GM23338 (cell line): ENCODE measurements around the gene PPP2R2D. TPM values are rescaled to one million over a fixed set of nuclear protein-coding genes. Genes with fewer than 3 reads are reported as not detected.
A peak's percentile ranks its signal among the peaks of the same experiment; 100 is the strongest.

Experiments
- ATAC-seq: fragments of 200-7000 bp; cut with Tn5 transposase; 3 replicates; pipeline ENCODE4 v1.9.1; 2020
- DNase-seq: peaks from one replicate; pipeline ENCODE4 v3.0.0-alpha.2; 2015; ENCODE audit warnings: low spot score
- H2AFZ ChIP-seq: fragments of 200-600 bp; sonication (generic); 2 replicates; pipeline ENCODE4 v1.8.0; 2016; ENCODE audit warnings: antibody characterized with exemption, mild to moderate bottlenecking, moderate library complexity
- H3F3A ChIP-seq: fragments of 200-600 bp; sonication (generic); replicated peaks from 2 replicates; pipeline ENCODE4 v1.8.0; 2017; ENCODE audit warnings: antibody characterized with exemption, mixed run types, low read depth
- H3K27ac ChIP-seq: fragments of 200-600 bp; sonication (generic); 2 replicates; pipeline ENCODE4 v1.6.1; 2016; ENCODE audit warnings: low read depth
- H3K27me3 ChIP-seq: fragments of 200-600 bp; sonication (generic); 2 replicates; pipeline ENCODE4 v1.8.0; 2016; ENCODE audit warnings: mild to moderate bottlenecking, mixed run types, moderate library complexity; ENCODE audit not compliant: insufficient read depth
- H3K36me3 ChIP-seq: fragments of 200-600 bp; sonication (generic); 2 replicates; pipeline ENCODE4 v1.8.0; 2016; ENCODE audit warnings: mild to moderate bottlenecking; ENCODE audit not compliant: insufficient read depth
- H3K4me1 ChIP-seq: fragments of 200-600 bp; sonication (generic); 2 replicates; pipeline ENCODE4 v1.8.0; 2016; ENCODE audit warnings: mild to moderate bottlenecking, moderate library complexity; ENCODE audit not compliant: insufficient read depth
- H3K4me2 ChIP-seq: fragments of 200-600 bp; sonication (generic); 2 replicates; pipeline ENCODE4 v1.7.1; 2017; ENCODE audit warnings: mixed run types
- H3K4me3 ChIP-seq: fragments of 200-600 bp; sonication (generic); 2 replicates; pipeline ENCODE4 v1.6.1; 2016; ENCODE audit warnings: mixed run types
- H3K79me2 ChIP-seq: fragments of 200-600 bp; sonication (generic); replicated peaks from 2 replicates; pipeline ENCODE4 v1.8.0; 2017; ENCODE audit warnings: mild to moderate bottlenecking; ENCODE audit not compliant: insufficient read depth
- H3K9me2 ChIP-seq: fragments of 200-600 bp; sonication (generic); 2 replicates; pipeline ENCODE4 v1.8.0; 2017; ENCODE audit not compliant: insufficient read depth
- H4K20me1 ChIP-seq: fragments of 200-600 bp; sonication (generic); replicated peaks from 2 replicates; pipeline ENCODE4 v1.8.0; 2017; ENCODE audit warnings: mild to moderate bottlenecking; ENCODE audit not compliant: insufficient read depth
- H3K27ac Mint-ChIP-seq: 2 replicates; pipeline ENCODE4 v1.8.0; 2020; ENCODE audit warnings: inconsistent platforms, mild to moderate bottlenecking, moderate library complexity, mixed read lengths
- H3K27me3 Mint-ChIP-seq: 3 replicates; pipeline ENCODE4 v1.8.0; 2022; ENCODE audit warnings: low read depth, mild to moderate bottlenecking, moderate library complexity, mixed read lengths, inconsistent platforms; ENCODE audit not compliant: insufficient read depth, poor library complexity
- H3K36me3 Mint-ChIP-seq: 3 replicates; pipeline ENCODE4 v1.8.0; 2021; ENCODE audit warnings: low read depth, mild to moderate bottlenecking, inconsistent platforms, moderate library complexity, mixed read lengths
- H3K4me1 Mint-ChIP-seq: 3 replicates; pipeline ENCODE4 v1.8.0; 2020; ENCODE audit warnings: mild to moderate bottlenecking, inconsistent platforms, mixed read lengths
- H3K4me3 Mint-ChIP-seq: 3 replicates; pipeline ENCODE4 v1.8.0; 2021; ENCODE audit warnings: moderate library complexity, mild to moderate bottlenecking, inconsistent platforms, mixed read lengths
- H3K9me3 Mint-ChIP-seq: 3 replicates; pipeline ENCODE4 v1.8.0; 2020; ENCODE audit warnings: moderate library complexity, mild to moderate bottlenecking, inconsistent platforms, mixed read lengths
- CREB1 ChIP-seq: fragments of 250-450 bp; sonication (Bioruptor Pico); IDR thresholded peaks from 2 replicates; pipeline ENCODE4 v1.5.0; 2020; ENCODE audit warnings: low read depth, mild to moderate bottlenecking, moderate library complexity
- EZH2 ChIP-seq: fragments of 200-600 bp; sonication (generic); IDR thresholded peaks from one replicate; pipeline ENCODE4 v1.8.0; 2017; ENCODE audit warnings: antibody characterized with exemption, mild to moderate bottlenecking, low read depth; ENCODE audit not compliant: unreplicated experiment
- JUNB ChIP-seq: IDR thresholded peaks from one replicate; pipeline ENCODE4 v1.6.1; 2016; ENCODE audit warnings: antibody characterized with exemption; ENCODE audit not compliant: unreplicated experiment
- NANOG ChIP-seq: IDR thresholded peaks from 2 replicates; pipeline ENCODE4 v1.6.1; 2016; ENCODE audit warnings: antibody characterized with exemption, borderline replicate concordance
- ZNF114 ChIP-seq: fragments of 250-450 bp; sonication (Bioruptor Pico); IDR thresholded peaks from 2 replicates; pipeline ENCODE4 v1.5.0; 2020; ENCODE audit warnings: mild to moderate bottlenecking, moderate library complexity
- ZNF331 ChIP-seq: fragments of 250-450 bp; sonication (Bioruptor Pico); IDR thresholded peaks from 2 replicates; pipeline ENCODE4 v1.5.0; 2020; ENCODE audit warnings: low read depth, mild to moderate bottlenecking, moderate library complexity
- polyA plus RNA-seq: library from polyadenylated mRNA; unstranded; fragments of >200 nt; fragmentation: Nextera tagmentation; extraction: Ambion mirVana; gene quantifications from 2 replicates; pipeline ENCODE4 v1.2.1, GENCODE V29; 2016
- total RNA-seq: library from RNA; depleted of rRNA; stranded (reverse); fragments of >200 nt; shearing (Covaris generic); gene quantifications from 2 replicates; pipeline ENCODE4 v1.2.3, GENCODE V29; 2014
- TF ChIP-seq, protein P1 (sequence below): fragments of 250-450 bp; sonication (Bioruptor Pico); IDR thresholded peaks from 2 replicates; pipeline ENCODE4 v1.5.0; 2020; ENCODE audit warnings: mild to moderate bottlenecking, moderate library complexity
- TF ChIP-seq, protein P2 (sequence below), 2 experiments: fragments of 200-600 bp in 1 of 2; sonication (generic) in 1 of 2; conservative IDR thresholded peaks; 2 replicates each; pipeline versions ENCODE4 v1.5.1 to v1.6.1; 2016 to 2017; ENCODE audit warnings: antibody characterized with exemption in 2 of 2, low read depth in 2 of 2, mild to moderate bottlenecking in 2 of 2, moderate library complexity in 1 of 2

Gene PPP2R2D
- total and polyA plus RNA-seq, 2 experiments from 2014 or later: 28.8 to 33.7 TPM

DNA sequence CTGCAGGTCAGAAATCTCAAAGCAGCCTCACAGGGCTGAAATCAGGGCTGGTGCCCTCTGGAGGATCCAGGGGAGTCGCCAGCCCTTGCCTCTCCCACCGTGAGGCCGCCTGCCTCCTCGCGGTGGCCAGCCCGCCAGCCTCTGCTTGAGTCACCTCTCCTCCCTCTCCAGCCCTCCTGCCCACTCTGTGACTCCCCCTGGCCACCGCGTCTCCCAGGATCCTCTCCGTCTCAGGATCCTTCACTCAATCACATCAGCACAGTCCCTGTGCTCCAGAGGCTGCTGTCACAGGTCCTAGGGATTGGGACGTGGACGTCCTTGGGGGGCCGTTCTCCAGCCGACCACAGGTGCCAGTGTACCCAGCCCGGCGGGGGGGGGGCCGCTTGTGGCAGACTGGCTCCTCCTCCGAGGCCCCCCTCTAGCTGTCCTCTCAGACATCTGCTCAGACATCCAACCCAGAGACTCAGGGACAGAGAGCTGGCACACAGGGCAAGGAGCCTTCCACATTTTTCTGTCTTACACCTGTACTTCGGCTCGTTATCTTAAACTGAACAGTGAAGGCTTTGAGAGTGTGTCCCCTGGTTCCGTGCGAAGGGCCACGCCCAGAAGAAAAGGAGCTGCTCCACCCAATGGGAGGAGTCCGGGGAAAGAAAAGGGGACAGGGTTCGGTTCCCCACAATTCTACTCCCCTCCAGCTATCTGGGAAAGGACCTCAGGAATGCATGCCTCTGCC, 9.4 kb upstream of the PPP2R2D start:
- no peak for TF ChIP-seq NANOG
- TF ChIP-seq JUNB: no peak
- TF ChIP-seq EZH2: no peak
- TF ChIP-seq ZNF114: no peak
- TF ChIP-seq, protein P1, sequence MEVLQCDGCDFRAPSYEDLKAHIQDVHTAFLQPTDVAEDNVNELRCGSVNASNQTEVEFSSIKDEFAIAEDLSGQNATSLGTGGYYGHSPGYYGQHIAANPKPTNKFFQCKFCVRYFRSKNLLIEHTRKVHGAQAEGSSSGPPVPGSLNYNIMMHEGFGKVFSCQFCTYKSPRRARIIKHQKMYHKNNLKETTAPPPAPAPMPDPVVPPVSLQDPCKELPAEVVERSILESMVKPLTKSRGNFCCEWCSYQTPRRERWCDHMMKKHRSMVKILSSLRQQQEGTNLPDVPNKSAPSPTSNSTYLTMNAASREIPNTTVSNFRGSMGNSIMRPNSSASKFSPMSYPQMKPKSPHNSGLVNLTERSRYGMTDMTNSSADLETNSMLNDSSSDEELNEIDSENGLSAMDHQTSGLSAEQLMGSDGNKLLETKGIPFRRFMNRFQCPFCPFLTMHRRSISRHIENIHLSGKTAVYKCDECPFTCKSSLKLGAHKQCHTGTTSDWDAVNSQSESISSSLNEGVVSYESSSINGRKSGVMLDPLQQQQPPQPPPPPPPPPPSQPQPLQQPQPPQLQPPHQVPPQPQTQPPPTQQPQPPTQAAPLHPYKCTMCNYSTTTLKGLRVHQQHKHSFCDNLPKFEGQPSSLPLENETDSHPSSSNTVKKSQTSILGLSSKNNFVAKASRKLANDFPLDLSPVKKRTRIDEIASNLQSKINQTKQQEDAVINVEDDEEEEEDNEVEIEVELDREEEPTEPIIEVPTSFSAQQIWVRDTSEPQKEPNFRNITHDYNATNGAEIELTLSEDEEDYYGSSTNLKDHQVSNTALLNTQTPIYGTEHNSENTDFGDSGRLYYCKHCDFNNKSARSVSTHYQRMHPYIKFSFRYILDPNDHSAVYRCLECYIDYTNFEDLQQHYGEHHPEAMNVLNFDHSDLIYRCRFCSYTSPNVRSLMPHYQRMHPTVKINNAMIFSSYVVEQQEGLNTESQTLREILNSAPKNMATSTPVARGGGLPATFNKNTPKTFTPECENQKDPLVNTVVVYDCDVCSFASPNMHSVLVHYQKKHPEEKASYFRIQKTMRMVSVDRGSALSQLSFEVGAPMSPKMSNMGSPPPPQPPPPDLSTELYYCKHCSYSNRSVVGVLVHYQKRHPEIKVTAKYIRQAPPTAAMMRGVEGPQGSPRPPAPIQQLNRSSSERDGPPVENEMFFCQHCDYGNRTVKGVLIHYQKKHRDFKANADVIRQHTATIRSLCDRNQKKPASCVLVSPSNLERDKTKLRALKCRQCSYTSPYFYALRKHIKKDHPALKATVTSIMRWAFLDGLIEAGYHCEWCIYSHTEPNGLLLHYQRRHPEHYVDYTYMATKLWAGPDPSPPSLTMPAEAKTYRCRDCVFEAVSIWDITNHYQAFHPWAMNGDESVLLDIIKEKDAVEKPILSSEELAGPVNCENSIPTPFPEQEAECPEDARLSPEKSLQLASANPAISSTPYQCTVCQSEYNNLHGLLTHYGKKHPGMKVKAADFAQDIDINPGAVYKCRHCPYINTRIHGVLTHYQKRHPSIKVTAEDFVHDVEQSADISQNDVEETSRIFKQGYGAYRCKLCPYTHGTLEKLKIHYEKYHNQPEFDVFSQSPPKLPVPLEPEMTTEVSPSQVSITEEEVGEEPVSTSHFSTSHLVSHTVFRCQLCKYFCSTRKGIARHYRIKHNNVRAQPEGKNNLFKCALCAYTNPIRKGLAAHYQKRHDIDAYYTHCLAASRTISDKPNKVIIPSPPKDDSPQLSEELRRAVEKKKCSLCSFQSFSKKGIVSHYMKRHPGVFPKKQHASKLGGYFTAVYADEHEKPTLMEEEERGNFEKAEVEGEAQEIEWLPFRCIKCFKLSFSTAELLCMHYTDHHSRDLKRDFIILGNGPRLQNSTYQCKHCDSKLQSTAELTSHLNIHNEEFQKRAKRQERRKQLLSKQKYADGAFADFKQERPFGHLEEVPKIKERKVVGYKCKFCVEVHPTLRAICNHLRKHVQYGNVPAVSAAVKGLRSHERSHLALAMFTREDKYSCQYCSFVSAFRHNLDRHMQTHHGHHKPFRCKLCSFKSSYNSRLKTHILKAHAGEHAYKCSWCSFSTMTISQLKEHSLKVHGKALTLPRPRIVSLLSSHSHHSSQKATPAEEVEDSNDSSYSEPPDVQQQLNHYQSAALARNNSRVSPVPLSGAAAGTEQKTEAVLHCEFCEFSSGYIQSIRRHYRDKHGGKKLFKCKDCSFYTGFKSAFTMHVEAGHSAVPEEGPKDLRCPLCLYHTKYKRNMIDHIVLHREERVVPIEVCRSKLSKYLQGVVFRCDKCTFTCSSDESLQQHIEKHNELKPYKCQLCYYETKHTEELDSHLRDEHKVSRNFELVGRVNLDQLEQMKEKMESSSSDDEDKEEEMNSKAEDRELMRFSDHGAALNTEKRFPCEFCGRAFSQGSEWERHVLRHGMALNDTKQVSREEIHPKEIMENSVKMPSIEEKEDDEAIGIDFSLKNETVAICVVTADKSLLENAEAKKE: no peak
- TF ChIP-seq, protein P2, sequence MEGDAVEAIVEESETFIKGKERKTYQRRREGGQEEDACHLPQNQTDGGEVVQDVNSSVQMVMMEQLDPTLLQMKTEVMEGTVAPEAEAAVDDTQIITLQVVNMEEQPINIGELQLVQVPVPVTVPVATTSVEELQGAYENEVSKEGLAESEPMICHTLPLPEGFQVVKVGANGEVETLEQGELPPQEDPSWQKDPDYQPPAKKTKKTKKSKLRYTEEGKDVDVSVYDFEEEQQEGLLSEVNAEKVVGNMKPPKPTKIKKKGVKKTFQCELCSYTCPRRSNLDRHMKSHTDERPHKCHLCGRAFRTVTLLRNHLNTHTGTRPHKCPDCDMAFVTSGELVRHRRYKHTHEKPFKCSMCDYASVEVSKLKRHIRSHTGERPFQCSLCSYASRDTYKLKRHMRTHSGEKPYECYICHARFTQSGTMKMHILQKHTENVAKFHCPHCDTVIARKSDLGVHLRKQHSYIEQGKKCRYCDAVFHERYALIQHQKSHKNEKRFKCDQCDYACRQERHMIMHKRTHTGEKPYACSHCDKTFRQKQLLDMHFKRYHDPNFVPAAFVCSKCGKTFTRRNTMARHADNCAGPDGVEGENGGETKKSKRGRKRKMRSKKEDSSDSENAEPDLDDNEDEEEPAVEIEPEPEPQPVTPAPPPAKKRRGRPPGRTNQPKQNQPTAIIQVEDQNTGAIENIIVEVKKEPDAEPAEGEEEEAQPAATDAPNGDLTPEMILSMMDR (conservative IDR thresholded peaks at IDR 0.05; ENCODE audit: low read depth in 2 of 2): peak; percentile 19 to 48; a peak in 2 of 4 replicates
- no peak for TF ChIP-seq CREB1
- no peak for TF ChIP-seq ZNF331
- Histone ChIP-seq H3K4me3 (no peak overlapping the region), H3F3A (no peaks in the 10 kb centered on the region), H3K36me3 (no peaks in the 10 kb centered on the region), H3K4me1 (no peaks in the 10 kb centered on the region), H3K4me2 (no peak overlapping the region; the same call in 1 of the 2 replicates), H3K9me2 (no peaks in the 10 kb centered on the region), H3K27me3 (no peaks in the 10 kb centered on the region), H4K20me1 (no peaks in the 10 kb centered on the region; the same call in 1 of the 2 replicates), H2AFZ (peak overlapping the region; percentile 86), H3K79me2 (no peaks in the 10 kb centered on the region), H3K27ac (no peak overlapping the region)
- H3K27ac Mint-ChIP-seq: no peak overlapping the region
- ATAC-seq (peak; percentile 94), DNase-seq (peak; percentile 62)
- peaks cover 5% of the 10 kb centered on the region for H3K4me1 Mint-ChIP-seq
- no peaks in the 10 kb centered on the region for H3K9me3 Mint-ChIP-seq
- no peaks in the 10 kb centered on the region for H3K36me3 Mint-ChIP-seq
- H3K27me3 Mint-ChIP-seq: peaks cover 6% of the 10 kb centered on the region
- H3K4me3 Mint-ChIP-seq: no peak overlapping the region
